Gastroesophageal sphincter (tissue), 4 donors: ENCODE results near the gene TMCO4. TPM values are rescaled to one million over a fixed set of nuclear protein-coding genes. Genes with fewer than 3 reads are reported as not detected.

Source experiments
- ATAC-seq: fragments of 150-250 bp; one replicate; pipeline ENCODE4 v1.9.1; 2016; ENCODE audit warnings: mild to moderate bottlenecking, moderate library complexity
- H3K27ac ChIP-seq, 4 donors: fragments of 200-600 bp; sonication (generic) in 3 of 4; 1 replicate in 3 of 4; 2 replicates in 1 of 4; pipeline ENCODE4 v1.5.1; 2016 to 2019
- H3K27me3 ChIP-seq: fragments of 200-600 bp; sonication (generic); one replicate; pipeline ENCODE4 v1.5.1; 2019
- H3K36me3 ChIP-seq, 2 donors: fragments of 200-600 bp; sonication (generic); one replicate each; pipeline ENCODE4 v1.5.1; 2019; ENCODE audit warnings: control low read depth in 1 of 2
- H3K4me1 ChIP-seq, 3 donors: fragments of 200-600 bp; sonication (generic); 1 replicate in 2 of 3; 2 replicates in 1 of 3; pipeline ENCODE4 v1.5.1; 2016 to 2019; ENCODE audit warnings: control low read depth in 2 of 3
- H3K4me3 ChIP-seq, 2 donors: fragments of 200-600 bp; sonication (generic); one replicate each; pipeline ENCODE4 v1.5.1; 2019; ENCODE audit warnings: mild to moderate bottlenecking in 1 of 2, moderate library complexity in 1 of 2
- H3K9me3 ChIP-seq, 3 donors: fragments of 200-600 bp; sonication (generic); one replicate each; pipeline ENCODE4 v1.5.1; 2017 to 2019; ENCODE audit warnings: control low read depth in 2 of 3
- EP300 ChIP-seq: sonication (generic); formaldehyde crosslinking; IDR thresholded peaks from one replicate; pipeline ENCODE4 v1.6.1; 2017; ENCODE audit warnings: antibody characterized with exemption, mild to moderate bottlenecking
- POLR2A ChIP-seq, 2 donors: fragments of 450-650 bp; IDR thresholded peaks; one replicate each; pipeline ENCODE4 v1.6.1; 2017; ENCODE audit warnings: antibody characterized with exemption in 2 of 2, mild to moderate bottlenecking in 2 of 2, moderate library complexity in 1 of 2
- POLR2AphosphoS5 ChIP-seq: sonication (generic); formaldehyde crosslinking; IDR thresholded peaks from one replicate; pipeline ENCODE4 v1.6.1; 2017; ENCODE audit warnings: antibody characterized with exemption
- WGBS, 2 donors: methylation state at CpG; one replicate each; pipeline ENCODE4 v1.1.5; 2018; ENCODE audit warnings: low coverage in 1 of 2; 5-methylcytosine and 5-hydroxymethylcytosine counted together
- total RNA-seq, 4 donors: library from RNA; depleted of rRNA; stranded (reverse); fragments of >200 nt; gene quantifications; one replicate each; pipeline ENCODE4 v1.1.0, GENCODE V29; 2016
- TF ChIP-seq, protein P1 (sequence below), 4 experiments: fragments of 200-600 bp in 2 of 4; fragments of 450-650 bp in 2 of 4; sonication (generic) in 1 of 4; IDR thresholded peaks; one replicate each; pipeline ENCODE4 v1.5.1; 2017 to 2019; ENCODE audit warnings: antibody characterized with exemption in 4 of 4, mild to moderate bottlenecking in 2 of 4, moderate library complexity in 2 of 4

Gene TMCO4
- total RNA-seq, 4 donors from 2014 or later = 18.1 to 36.9 (median 24.5) TPM

DNA sequence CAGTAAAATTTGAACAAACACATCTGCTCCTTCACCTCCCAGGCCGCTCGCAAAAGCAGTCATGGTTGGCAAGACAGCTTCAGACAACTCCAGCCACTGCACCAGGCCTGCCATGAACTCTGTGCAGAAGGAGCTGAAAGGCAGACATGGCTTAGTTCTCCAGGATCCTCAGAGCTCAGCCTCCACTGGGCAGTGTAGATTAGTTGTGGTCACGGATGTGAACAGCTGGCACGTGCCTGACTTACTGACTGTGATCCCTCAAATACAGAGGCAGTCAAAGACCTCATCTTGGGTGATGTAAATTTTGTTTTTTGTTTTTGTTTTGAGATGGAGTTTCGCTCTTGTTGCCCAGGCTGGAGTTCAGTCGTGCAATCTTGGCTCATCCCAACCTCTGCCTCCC, 28.4 kb downstream of the TMCO4 start:
- Histone ChIP-seq H3K36me3 (peaks cover 0 to 98% of the 10 kb centered on the region in 2 donors), H3K27me3 (no peaks in the 10 kb centered on the region), H3K27ac (no peak overlapping the region), H3K4me1 (no peaks in the 10 kb centered on the region), H3K9me3 (no peaks in the 10 kb centered on the region), H3K4me3 (no peak overlapping the region)
- TF ChIP-seq POLR2A (IDR thresholded peaks at IDR 0.05) (no peak), EP300 (no peak), POLR2AphosphoS5 (no peak)
- TF ChIP-seq, protein P1, sequence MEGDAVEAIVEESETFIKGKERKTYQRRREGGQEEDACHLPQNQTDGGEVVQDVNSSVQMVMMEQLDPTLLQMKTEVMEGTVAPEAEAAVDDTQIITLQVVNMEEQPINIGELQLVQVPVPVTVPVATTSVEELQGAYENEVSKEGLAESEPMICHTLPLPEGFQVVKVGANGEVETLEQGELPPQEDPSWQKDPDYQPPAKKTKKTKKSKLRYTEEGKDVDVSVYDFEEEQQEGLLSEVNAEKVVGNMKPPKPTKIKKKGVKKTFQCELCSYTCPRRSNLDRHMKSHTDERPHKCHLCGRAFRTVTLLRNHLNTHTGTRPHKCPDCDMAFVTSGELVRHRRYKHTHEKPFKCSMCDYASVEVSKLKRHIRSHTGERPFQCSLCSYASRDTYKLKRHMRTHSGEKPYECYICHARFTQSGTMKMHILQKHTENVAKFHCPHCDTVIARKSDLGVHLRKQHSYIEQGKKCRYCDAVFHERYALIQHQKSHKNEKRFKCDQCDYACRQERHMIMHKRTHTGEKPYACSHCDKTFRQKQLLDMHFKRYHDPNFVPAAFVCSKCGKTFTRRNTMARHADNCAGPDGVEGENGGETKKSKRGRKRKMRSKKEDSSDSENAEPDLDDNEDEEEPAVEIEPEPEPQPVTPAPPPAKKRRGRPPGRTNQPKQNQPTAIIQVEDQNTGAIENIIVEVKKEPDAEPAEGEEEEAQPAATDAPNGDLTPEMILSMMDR (IDR thresholded peaks at IDR 0.05) = no peak
- WGBS, 2 donors = 93 to 94% methylated on average over 2 to 4 of the region's 6 CpGs
- no peak for ATAC-seq

DNA sequence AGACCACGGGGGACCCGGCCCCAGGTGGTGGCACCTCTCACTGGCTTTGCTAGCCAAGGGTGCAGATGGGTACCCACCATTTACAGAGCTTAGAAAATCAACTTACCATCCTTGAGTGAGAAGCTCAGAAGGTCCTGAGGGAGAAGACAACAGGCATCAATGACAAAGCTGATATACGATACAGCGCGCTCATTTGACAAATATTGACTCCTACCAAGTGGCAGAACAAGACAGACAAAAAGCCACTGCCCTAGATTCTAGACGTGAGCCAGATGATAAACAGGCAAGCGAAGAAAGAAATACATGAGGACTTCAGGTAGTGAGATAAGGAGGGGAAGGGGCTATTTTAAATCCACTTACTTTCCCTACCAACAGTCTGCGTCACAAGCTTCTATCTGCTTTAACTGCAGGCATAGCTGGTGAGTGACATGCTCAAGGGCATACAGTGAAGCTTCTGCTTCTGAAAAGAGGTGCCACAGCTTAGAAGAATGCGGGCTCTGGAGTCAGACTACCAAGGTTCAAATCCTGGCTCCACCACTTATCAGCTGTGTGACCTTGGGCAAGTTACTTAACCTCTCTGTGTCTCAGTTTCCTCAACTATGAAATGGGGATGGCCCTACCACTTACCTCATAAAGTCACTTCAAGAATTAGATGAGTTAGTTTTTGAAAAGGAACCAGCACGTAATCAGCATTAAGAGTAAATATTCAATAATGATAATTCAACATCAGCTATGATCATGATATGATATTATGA, 29.1 kb downstream of the TMCO4 start:
- Histone ChIP-seq H3K27ac (no peak overlapping the region), H3K36me3 (peaks cover 0 to 98% of the 10 kb centered on the region in 2 donors), H3K4me1 (no peaks in the 10 kb centered on the region), H3K27me3 (no peaks in the 10 kb centered on the region), H3K4me3 (no peak overlapping the region), H3K9me3 (no peaks in the 10 kb centered on the region)
- 75 to 83% methylated on average over 8 of the region's 10 CpGs for WGBS, 2 donors
- TF ChIP-seq POLR2A (IDR thresholded peaks at IDR 0.05) (no peak), EP300 (no peak), POLR2AphosphoS5 (no peak)
- TF ChIP-seq, protein P1 (IDR thresholded peaks at IDR 0.05) = no peak
- ATAC-seq = no peak

DNA sequence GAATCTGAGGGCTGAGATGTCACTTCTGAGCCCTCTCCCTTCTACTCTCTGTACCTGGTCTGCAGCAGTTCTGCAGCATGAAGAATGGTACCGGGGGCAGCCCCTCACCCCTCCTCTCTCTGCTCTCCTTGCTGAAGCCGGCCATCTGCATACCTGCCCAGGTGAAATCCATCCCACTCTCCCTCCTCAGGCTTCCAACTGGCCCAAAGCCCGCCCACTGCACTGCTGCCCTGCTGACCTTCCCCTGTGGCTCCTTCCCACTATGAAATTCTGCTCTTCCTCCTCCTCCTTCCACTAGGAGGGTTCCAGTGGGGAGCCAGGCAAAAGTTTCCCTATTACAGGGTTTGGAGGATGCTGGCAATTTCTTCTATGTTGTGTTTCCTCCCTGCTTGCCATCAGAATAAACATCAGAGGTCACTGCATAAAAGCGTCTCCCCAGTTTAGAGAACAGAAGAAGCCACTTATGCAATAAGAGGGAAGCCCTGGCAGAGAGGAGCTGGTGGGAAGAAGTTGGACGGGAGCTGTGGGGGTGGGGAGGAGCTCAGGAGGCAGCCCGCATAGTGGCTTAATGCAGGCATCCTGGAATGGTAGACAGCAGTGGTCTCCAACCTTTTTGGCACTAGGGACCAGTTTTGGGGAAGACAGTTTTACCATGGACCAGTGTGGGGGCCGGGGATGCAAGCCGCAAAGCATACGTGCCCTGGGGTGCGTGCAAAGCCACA, 30.3 kb downstream of the TMCO4 start:
- no peaks in the 10 kb centered on the region for H3K4me1 ChIP-seq
- peaks cover 0 to 97% of the 10 kb centered on the region in 2 donors for H3K36me3 ChIP-seq
- no peaks in the 10 kb centered on the region for H3K27me3 ChIP-seq
- 88% methylated on average over 3 of the region's 10 CpGs; no CpG with 5 or more reads in 1 of the 2 donors for WGBS, 2 donors
- TF ChIP-seq, protein P1 (IDR thresholded peaks at IDR 0.05) = no peak
- no peak for TF ChIP-seq POLR2A (IDR thresholded peaks at IDR 0.05)
- TF ChIP-seq EP300 = no peak
- TF ChIP-seq POLR2AphosphoS5 = no peak
- H3K4me3 ChIP-seq = no peak overlapping the region
- no peak overlapping the region for H3K27ac ChIP-seq
- ATAC-seq = no peak
- no peaks in the 10 kb centered on the region for H3K9me3 ChIP-seq

DNA sequence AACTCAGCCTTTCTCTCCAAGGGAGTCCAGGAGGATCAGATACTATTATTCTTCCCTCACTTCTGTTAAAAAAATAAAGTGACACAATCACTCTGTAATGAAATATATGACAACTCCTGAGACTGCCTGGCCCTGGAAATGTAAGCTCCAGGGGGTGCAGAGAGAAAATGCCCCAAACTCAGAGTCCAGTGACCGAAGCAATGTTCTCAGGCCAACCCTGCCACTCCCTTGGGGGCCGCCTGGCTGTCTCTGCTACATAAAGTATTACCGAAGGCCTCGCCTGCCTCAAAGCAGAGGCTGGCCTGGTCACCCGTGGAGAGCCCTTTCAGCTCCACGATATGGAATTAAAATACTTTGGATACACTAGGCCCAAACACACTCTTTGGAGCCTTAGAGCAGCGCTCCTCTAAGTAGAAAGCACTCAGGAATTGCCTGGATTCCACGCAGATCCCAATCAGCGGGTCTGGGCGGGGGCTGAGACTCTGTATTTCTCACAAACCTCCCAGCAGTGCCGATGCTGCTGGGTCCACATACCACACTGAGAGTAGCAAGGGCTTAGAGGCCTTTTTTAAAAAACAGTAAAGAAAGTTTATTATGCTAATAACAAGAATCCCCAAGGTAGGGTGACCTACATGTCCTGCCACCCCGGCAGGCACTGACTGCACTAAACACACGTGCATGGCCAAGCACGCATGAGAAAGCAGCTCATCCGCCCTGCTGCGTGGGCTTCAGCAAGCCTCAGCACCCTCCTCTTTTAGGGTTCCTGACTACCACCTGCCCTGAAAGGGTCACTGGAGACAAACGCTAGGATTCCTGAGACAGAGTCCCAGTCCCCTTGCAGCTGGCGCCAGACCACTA, 31.1 kb downstream of the TMCO4 start:
- no peak for ATAC-seq
- no peak overlapping the region for H3K4me3 ChIP-seq
- TF ChIP-seq POLR2AphosphoS5 (no peak), EP300 (no peak), POLR2A (IDR thresholded peaks at IDR 0.05) (no peak)
- TF ChIP-seq, protein P1 (IDR thresholded peaks at IDR 0.05) = no peak
- no peaks in the 10 kb centered on the region for H3K9me3 ChIP-seq
- 76 to 87% methylated on average over 5 to 10 of the region's 18 CpGs for WGBS, 2 donors
- peaks cover 0 to 97% of the 10 kb centered on the region in 2 donors for H3K36me3 ChIP-seq
- no peaks in the 10 kb centered on the region for H3K27me3 ChIP-seq
- H3K4me1 ChIP-seq = no peaks in the 10 kb centered on the region
- no peak overlapping the region for H3K27ac ChIP-seq
